GM19099 (cell line): Measurements from ENCODE around the gene SLX4IP.

Experiments
- POLR2A ChIP-seq: IDR thresholded peaks from 3 replicates; pipeline ENCODE4 v1.6.1; 2011; ENCODE audit warnings: low read depth; ENCODE audit not compliant: insufficient read length; ENCODE audit errors: extremely low read depth

The SLX4IP gene

DNA sequence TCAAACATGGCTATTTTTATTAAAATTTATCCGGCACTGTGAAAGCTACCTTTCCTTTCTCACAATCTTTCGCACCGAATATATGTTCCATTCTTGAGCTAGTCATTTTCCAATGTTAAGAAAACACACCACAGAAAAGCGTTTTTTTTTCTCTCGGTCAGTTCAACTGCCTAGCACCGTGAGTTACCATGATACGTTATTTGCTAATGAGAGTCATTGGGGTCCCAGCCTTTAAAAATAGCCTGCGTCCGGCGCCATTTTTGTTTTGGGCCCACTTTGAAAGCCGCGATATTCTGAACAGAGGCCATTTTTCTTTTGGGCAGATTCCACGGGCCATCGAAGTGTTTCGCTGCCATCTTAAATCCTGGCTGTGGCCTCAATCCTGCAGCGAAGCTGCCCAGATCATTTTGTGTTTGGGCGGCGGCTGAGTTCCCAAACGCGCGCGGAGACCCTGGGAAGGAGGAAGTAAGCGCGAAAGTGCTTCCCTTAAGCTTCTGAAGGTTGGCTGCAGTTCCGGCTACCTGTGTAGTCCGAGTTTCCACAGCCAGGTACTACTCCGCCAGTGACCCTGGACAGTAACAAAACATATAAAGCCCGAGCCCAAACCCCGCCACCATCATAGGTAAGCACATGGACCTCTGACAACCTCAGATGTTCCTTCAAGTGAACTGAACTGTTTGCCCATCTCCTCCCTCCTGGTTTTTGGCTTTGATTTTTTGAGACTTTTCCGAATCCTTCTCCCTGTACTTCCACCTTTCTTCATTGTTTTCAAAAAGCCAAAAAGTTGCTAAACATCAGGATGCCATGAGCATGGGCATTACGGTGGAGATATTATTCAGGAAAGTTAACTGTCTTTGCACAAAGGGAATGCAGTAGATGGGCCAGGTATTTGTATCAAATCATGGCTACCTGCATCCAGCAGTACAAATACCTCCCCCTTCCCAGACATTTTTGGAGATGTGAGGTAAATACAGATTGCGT is at the start of gene SLX4IP:
Gene SLX4IP, plus strand, starts transcription at position 474 of the 981 bp plus-strand sequence. CDS start 22,900 bp downstream, outside the sequence.
- peak; percentile 67 for TF ChIP-seq POLR2A

DNA sequence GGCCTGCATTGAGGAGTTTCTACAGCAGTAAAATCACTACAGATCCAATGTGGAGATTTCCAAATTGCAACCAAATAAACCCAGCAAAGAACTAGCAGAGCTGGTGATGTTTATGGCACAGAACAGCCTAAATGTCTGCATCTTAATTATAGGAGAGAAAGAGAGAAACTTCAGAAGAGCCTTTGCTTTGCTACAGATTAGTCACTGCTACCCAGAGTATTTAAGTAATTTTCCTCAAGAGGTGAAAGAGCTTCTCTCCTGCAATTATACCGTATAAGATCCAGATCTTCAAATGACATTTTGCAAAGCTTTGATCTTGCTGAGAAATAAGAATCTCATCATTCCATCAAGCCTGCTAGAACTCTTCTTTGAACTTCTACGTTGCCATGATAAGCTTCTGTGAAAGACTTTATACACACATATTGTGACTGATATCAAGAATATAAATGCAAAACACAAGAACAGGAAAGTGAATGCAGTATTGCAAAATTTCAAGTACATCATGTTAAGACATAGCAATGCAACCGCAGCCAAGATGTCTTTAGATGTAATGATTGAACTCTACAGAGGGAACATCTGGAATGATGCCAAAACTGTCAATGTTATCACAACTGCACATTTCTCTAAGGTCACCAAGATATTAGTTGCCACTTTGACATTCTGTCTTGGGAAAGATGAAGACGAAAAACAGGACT is 49.1 kb upstream of the SLX4IP start:
- no peak for TF ChIP-seq POLR2A

DNA sequence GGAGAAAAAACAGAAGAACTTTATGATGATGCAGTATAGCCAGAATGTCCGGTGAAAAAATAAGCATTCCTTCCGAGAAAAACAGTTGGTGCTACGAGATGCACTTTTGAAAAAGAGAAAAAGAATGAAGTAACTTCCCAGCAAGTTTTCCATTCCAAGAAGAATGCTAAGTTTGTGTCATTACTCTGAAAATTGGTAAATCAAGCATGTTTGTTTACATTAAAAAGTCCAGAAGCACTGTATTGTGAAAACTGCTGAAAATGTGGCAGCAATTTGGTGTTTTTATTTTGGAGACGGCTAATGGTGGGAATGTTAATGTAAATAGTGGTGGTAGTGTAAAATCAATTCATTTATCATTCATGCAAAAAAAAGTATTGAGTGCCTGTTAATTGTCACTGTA is 47.4 kb upstream of the SLX4IP start:
- TF ChIP-seq POLR2A = no peak

DNA sequence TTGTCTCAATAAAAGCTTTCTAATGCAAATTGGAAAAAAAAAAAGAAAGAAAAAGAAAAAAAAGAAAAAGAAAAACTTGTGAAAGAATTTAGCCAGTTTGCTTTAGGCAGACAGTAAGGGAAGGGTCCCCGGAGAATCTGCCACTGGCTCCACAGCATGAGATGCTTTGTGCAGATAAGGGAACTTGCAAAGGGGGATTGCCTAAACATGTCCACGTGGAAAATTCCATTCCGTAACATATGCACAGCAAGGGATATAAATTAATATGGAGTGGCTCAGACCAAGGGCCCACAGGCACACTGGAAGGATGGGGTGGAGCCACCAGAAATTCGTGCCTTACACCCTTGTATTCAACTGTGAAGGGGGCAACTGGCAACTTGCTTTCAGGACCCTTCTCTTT is 46.5 kb upstream of the SLX4IP start:
- no peak for TF ChIP-seq POLR2A

DNA sequence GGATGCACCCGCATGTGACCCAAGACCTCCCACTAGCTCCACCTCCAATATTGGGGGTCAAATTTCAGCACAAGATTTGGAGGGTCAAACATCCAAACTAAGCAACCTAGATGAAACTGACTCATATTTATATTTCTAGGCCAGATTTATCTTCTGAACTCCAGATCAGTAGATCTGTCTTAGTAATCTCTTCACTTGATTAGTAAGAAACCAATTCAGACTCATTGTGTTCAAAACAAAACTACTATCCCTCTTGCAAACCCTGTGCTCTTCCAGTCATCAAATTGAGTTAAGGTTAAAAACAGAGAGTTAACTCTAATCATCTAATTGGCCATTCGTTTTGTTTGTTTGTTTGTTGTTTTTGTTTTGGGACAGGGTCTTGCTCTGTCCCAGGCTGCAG is 44.4 kb upstream of the SLX4IP start:
- no peak for TF ChIP-seq POLR2A

DNA sequence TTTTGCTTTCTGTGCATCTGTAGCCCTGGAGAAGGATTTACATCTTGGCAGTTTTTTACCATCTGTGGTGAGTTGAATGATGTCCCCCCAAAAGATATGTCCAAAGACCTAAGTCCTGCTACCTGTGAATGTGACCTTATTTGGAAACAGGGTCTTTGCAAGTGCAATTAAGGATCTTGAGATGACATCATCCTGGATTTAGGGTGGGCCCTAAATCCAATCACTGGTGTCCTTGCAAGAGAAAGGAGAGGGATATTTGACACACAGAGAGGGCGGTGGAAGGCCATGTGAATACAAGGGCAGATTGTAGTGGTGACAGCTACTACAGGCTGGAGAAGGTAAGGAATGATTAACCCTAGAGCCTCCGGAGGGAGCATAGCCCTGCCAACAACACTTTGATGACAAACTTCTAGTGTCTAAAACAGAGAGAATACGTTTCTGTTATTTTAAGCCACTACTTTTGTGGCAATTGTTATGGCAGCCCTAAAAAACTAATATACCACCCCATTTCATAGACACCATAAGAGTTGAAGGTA is 36.2 kb upstream of the SLX4IP start:
- TF ChIP-seq POLR2A = no peak

DNA sequence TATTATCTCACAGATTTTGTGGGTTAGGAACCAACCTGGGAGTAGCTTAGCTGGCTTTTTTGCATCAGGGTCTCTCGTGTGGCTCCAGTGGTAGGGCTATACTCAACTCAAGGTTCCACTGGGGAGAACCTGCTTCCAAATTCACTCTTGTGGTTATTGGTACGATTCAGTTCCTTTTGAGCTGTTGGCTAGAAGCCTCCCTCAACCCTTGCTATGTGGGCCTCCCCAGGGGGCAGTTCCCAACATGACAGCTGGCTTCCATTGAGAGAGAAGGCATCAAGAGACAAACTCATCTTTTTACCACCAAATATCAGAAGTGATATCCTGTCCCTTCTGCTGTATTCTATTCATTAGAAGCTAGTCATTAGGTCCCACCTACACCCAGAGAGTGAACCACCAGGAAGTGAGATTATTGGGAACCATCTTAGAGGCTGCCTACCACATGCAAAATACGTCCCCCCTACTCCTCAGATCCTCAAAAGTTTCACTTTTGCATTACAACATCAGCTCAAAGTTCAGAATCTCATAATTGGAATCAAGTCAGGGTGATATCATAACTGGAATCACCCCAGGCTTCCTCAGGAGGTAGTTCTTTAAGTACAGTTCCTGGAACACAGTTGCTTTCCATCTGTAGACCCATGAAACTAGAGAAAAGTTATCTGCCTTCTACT is 32.0 kb upstream of the SLX4IP start:
- TF ChIP-seq POLR2A = no peak

DNA sequence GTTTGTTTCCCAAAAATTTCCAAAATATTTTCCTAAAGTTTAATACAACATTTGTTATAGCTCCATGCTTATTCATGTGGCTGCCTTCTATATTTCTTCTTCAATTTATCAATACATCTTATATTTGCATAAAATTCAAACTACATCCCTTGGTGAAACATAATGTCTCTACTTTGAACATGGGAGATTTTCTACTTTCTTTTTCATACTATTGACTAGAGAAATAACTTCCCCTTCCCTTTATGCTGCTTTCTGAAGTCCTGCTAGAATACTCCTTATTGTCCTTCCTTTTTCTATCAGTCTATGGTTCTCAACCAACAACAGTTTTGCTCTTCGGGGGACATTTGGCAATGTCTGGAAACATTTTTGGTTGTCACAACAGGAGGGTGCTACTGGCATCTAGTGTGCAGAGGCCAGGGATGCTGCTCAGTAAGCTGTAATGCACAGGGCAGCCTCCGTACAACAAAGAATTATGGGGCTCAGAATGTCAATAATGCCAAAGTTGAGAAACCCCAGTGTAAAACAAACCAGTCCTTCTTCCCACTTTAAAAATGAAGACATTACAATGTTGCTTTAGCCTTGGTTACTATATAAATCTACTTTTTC is 31.0 kb upstream of the SLX4IP start:
- TF ChIP-seq POLR2A = no peak

DNA sequence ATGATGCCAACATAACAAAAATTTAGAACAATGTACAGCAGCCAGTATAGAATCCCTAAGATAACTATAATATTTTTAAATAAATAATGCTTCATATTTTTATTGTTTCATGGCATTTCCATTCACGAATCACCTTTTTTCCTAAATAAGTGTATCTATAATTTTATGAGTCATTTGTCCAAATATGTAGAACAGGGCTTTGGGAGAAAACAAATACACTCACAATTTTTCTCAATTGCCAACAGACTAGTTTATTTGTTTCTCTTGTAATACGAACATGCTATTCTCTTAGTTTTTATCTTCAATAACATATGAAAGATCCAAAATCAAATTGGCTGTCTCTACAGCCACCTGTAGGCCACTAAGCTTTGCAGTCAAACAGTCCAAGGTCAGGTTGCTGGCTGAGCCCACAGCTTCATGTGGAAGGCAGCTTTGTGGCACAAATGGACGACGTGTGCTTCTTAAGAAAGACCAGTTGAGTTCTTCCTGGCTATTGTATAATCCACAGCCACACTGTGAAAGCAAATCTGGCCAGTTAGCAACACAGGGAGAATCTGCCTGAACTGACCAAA is 30.1 kb upstream of the SLX4IP start:
- no peak for TF ChIP-seq POLR2A

DNA sequence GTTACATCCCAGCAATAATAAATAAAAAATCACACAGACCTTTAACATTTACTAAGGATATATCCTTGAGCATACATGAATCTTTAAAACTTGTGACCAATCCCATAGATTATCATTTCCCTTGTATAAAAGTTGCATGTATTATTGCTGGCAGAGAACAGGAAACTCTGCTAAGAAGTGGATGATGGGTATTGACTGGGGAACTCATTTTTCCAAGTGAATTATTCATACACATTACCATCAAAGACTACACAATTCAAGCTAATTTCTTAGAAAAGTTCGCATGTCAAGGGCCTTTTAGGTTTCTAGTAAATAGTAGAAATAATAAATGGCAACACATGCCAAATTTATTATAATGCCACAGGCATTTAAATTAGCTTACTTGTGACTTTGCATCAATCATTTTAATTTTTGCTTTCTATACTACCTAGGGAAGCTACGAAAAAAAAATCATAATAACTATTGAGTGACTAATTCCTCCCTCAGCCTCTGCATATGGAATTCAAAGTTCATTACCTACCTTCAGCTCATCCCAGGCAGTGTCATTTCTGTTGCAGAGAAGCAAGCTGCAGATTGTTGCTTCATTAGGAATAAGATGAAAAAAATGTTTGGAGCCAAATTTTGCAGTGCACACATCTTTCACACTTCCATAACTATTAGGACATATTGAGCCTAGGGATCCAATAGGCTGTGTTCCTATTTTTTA is 26.8 kb upstream of the SLX4IP start:
- TF ChIP-seq POLR2A = no peak

DNA sequence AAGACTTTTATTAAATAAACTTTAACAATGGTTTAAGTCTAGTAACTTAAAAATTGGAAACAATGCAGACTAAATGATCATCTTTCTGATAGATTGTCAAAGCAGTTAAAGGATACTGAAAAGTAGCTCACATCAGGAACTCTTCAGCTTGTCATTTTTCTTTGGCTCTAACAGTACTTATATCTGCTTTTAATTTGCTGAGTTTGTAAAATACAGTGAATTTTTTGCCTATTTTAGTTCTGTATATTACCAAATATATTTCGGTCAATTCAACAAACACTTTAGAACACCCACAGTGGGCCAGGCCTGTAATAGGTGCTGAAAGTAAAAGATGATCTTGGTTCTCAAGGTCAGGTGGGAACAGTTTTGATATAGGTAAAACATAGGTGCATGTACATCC is 23.4 kb upstream of the SLX4IP start:
- no peak for TF ChIP-seq POLR2A

DNA sequence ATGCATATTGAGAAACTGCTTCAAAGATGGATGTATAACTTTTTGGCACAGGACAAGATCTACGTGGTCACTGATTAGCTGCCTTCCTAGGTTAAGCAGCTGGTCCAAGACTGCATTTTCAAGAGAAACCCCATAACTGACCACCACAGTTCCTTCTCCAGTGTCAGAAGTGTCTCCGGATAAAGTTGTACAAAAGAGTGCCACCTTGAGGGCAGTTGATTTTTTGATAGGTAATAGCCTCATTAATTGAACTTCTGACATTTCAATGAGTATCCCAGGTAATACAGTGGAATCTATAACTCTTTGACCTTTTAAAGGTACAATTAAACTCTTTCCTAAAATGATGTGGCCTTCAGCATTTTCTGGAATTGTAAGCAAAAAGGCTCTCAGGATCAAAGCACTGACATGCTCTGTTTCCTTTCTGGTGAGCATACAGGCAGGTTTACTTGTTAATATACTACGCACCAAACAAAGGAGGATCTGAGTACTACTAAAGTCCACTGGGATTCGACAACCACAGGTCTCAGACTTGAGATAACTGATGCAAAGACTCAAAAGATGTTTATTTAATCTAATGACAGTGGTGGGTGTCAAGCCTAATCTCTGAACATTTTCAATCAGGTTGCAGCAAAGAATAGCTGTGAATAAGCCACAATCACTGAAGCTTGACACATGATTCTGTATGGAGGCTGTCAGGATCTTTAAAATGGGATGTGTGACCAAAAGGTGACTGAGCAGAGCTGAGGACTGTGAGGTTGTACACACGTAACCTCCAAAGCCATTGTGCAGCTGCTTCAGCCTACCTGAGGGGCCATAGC is 22.3 kb upstream of the SLX4IP start:
- TF ChIP-seq POLR2A = no peak
